Natural killer cell (primary cell): ENCODE data around the gene ACTL6B. TPM values are rescaled to one million over a fixed set of nuclear protein-coding genes. Genes with fewer than 3 reads are reported as not detected.

ENCODE experiments used
- ATAC-seq, 3 donors: fragments of 150-1000 bp in 2 of 3; fragments of 200-7000 bp in 1 of 3; cut with Tn5 transposase; 1 replicate in 1 of 3; 2 replicates in 2 of 3; pipeline ENCODE4 v1.10.0; 2021; ENCODE audit warnings: mild to moderate bottlenecking in 2 of 3, moderate library complexity in 2 of 3
- DNase-seq, 2 donors: peaks; one replicate each; pipeline versions ENCODE4 v3.0.0 to v3.0.0-alpha.2; 2013 to 2021; ENCODE audit warnings: mixed read lengths in 1 of 2
- H3K27ac ChIP-seq: one replicate; pipeline ENCODE4 v1.5.1; 2013; ENCODE audit warnings: mild to moderate bottlenecking, low read length
- H3K27me3 ChIP-seq: one replicate; pipeline ENCODE4 v1.6.1; 2013; ENCODE audit warnings: low read length; ENCODE audit not compliant: control insufficient read depth, insufficient read depth
- H3K36me3 ChIP-seq: one replicate; pipeline ENCODE4 v1.6.1; 2013; ENCODE audit warnings: low read length; ENCODE audit not compliant: control insufficient read depth, insufficient read depth
- H3K4me1 ChIP-seq: one replicate; pipeline ENCODE4 v1.6.1; 2013; ENCODE audit warnings: low read length; ENCODE audit not compliant: control insufficient read depth, insufficient read depth
- H3K4me3 ChIP-seq: one replicate; pipeline ENCODE4 v1.5.1; 2013; ENCODE audit warnings: low read length
- H3K9me3 ChIP-seq: one replicate; pipeline ENCODE4 v1.6.1; 2013; ENCODE audit warnings: low read length; ENCODE audit not compliant: control insufficient read depth, insufficient read depth
- H3K27ac Mint-ChIP-seq, 2 donors: one replicate each; pipeline ENCODE4 v1.8.0; 2022; ENCODE audit warnings: mild to moderate bottlenecking in 2 of 2, mixed read lengths in 2 of 2, moderate library complexity in 1 of 2
- H3K27me3 Mint-ChIP-seq, 2 donors: one replicate each; pipeline ENCODE4 v1.8.0; 2022; ENCODE audit warnings: low read depth in 2 of 2, mixed read lengths in 2 of 2
- H3K36me3 Mint-ChIP-seq: one replicate; pipeline ENCODE4 v1.8.0; 2022; ENCODE audit warnings: mixed read lengths
- H3K4me1 Mint-ChIP-seq, 2 donors: one replicate each; pipeline ENCODE4 v1.8.0; 2022; ENCODE audit warnings: mixed read lengths in 2 of 2
- H3K4me3 Mint-ChIP-seq: one replicate; pipeline ENCODE4 v1.8.0; 2022; ENCODE audit warnings: mild to moderate bottlenecking, moderate library complexity, mixed read lengths
- H3K9me3 Mint-ChIP-seq, 2 donors: one replicate each; pipeline ENCODE4 v1.8.0; 2022; ENCODE audit warnings: mixed read lengths in 2 of 2
- WGBS: methylation state at CpG from one replicate; pipeline ENCODE4 v1.1.7; 2013; ENCODE audit warnings: missing lambda C conversion rate; ENCODE audit not compliant: insufficient coverage; 5-methylcytosine and 5-hydroxymethylcytosine counted together
- intact Hi-C: fragments of 100-400 bp; cut with micrococcal nuclease; formaldehyde crosslinking; loops from one replicate; pipeline ENCODE4 v1.14.2; 2022
- total RNA-seq, 4 donors: library from RNA; stranded (reverse); fragments of 120-200 nt in 1 of 4; gene quantifications; one replicate each; pipeline versions ENCODE4 v1.2.3 to v1.2.4, GENCODE V29; 2013 to 2022
- TF ChIP-seq, protein P1 (sequence below): fragments of 200-600 bp; IDR thresholded peaks from one replicate; pipeline ENCODE4 v1.8.0; 2022; ENCODE audit warnings: antibody characterized with exemption

ACTL6B gene
- total RNA-seq, 3 donors from 2014 or later (not counting 1 experiment from before 2014, with no cell fraction given), result not detected

DNA sequence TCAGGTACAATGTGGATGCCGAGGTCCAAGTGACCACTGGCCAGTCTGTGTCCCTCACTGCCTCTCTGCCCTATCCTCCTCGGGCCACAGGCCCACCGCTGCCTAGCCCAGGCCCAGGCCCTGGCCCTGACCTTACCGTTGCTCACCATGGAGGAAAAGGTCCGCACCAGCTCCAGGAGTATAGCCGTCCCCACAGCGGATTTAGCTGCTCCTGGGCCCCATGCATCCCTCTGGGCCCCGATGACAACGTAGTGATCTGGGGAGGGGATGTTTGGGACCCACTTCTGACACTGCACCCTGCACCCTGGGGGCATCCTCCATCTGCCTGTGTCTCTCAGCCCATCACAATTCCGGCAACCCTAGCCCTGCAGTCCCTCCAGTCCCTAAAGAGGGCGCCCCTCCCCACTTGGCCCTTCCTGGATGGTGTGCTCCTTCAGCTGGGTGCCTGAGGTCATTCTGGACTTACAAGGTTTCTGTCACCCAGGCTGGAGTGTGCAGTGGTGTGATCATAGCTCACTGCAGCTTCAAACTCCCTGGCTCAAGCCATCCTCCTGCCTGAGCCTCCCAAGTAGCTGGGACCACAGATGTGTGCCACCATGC is 27.0 kb downstream of the ACTL6B start:
- H3K4me3 ChIP-seq, result no peak overlapping the region
- Mint-ChIP-seq H3K4me3 (no peak overlapping the region), H3K27ac (peak overlapping the region; percentile 68 to 70), H3K36me3 (no peaks in the 10 kb centered on the region), H3K27me3 (no peaks in the 10 kb centered on the region), H3K9me3 (no peaks in the 10 kb centered on the region), H3K4me1 (peaks cover 10 to 49% of the 10 kb centered on the region in 2 donors)
- peaks cover 33% of the 10 kb centered on the region for H3K4me1 ChIP-seq
- no peak for ATAC-seq
- intact Hi-C loops, result no loop called here
- H3K27me3 ChIP-seq, result no peaks in the 10 kb centered on the region
- 85% methylated on average over 11 of the region's 11 CpGs for WGBS
- H3K36me3 ChIP-seq, result no peaks in the 10 kb centered on the region
- DNase-seq, result peak in 1 of 2 donors; percentile 46
- TF ChIP-seq, protein P1, sequence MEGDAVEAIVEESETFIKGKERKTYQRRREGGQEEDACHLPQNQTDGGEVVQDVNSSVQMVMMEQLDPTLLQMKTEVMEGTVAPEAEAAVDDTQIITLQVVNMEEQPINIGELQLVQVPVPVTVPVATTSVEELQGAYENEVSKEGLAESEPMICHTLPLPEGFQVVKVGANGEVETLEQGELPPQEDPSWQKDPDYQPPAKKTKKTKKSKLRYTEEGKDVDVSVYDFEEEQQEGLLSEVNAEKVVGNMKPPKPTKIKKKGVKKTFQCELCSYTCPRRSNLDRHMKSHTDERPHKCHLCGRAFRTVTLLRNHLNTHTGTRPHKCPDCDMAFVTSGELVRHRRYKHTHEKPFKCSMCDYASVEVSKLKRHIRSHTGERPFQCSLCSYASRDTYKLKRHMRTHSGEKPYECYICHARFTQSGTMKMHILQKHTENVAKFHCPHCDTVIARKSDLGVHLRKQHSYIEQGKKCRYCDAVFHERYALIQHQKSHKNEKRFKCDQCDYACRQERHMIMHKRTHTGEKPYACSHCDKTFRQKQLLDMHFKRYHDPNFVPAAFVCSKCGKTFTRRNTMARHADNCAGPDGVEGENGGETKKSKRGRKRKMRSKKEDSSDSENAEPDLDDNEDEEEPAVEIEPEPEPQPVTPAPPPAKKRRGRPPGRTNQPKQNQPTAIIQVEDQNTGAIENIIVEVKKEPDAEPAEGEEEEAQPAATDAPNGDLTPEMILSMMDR, result no peak
- no peak overlapping the region for H3K27ac ChIP-seq
- no peaks in the 10 kb centered on the region for H3K9me3 ChIP-seq

DNA sequence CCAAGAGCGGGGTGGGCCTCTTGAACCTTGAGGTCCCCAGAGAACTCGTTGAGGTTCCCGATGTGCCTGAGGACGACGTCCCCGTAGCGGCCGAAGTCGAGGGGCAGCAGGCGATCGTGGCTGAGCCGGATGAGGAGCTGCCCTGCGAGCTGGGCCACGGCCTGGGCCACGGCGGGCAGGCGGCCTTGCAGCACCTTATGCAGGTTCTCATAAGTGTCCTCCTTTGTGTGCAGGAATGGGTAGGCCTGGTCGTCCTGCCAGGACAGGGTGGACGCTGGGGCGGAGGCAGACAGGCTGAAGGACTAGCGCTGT is 29.1 kb downstream of the ACTL6B start:
- no peaks in the 10 kb centered on the region for H3K27me3 Mint-ChIP-seq
- H3K9me3 ChIP-seq, result no peaks in the 10 kb centered on the region
- peaks cover 19% of the 10 kb centered on the region for H3K4me1 ChIP-seq
- no peaks in the 10 kb centered on the region for H3K9me3 Mint-ChIP-seq
- TF ChIP-seq, protein P1, result no peak
- WGBS, result 96% methylated on average over 21 of the region's 21 CpGs
- intact Hi-C loops, result loop anchor here (2.0 kb wide), 1 partner anchor 14 kb away; the partner anchor contains the start of gene MOSPD3
- no peak for DNase-seq
- no peak overlapping the region for H3K4me3 ChIP-seq
- ATAC-seq, result no peak
- no peaks in the 10 kb centered on the region for H3K36me3 ChIP-seq
- no peaks in the 10 kb centered on the region for H3K36me3 Mint-ChIP-seq
- no peaks in the 10 kb centered on the region for H3K27me3 ChIP-seq
- peaks cover 0 to 33% of the 10 kb centered on the region in 2 donors for H3K4me1 Mint-ChIP-seq
- peak overlapping the region in 1 of 2 donors; percentile 76 for H3K27ac Mint-ChIP-seq
- H3K27ac ChIP-seq, result peak overlapping the region; percentile 83
- H3K4me3 Mint-ChIP-seq, result peak overlapping the region; percentile 40

DNA sequence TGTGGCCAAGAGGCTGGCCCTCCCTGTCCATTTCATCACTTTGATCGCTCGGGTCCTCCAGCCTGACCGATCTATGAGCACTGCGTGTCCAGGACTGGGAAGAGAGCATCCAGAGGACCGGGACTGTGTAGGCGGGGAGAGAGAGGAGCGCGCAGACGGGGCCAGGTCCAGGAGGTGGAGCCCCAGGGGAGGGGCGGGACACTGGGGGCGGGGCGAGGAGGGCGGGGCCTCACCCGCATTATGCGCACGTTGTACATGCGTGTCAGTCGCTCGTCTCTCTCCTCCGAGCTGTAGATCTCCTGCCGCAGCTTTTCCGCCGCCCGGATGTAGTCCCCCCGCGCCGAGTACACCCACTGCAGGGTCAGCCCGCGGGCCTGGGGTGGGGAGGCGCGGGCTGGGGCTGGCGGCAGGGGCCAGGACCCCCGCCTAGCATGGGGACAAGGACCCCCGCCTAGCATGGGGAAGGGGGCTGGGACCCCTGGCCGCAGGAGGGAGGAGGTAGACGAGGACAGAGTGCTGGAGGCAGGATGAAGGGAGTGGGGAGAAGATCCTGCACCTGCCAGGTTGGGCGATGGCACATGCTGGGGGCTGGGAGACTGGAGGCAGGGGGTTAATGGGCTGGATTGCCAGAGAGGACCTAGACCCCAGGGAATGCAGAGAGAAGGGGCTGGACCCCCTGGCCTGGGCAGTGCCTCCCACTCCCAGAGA is 29.6 kb downstream of the ACTL6B start:
- DNase-seq (peak; percentile 67 to 93), ATAC-seq (peak; percentile 97 to 99 (median 99))
- H3K4me3 ChIP-seq, result peak overlapping the region; percentile 34
- Mint-ChIP-seq H3K4me1 (peaks cover 0 to 31% of the 10 kb centered on the region in 2 donors), H3K4me3 (peak overlapping the region; percentile 79), H3K36me3 (no peaks in the 10 kb centered on the region), H3K27ac (peak overlapping the region in 1 of 2 donors; percentile 76), H3K27me3 (no peaks in the 10 kb centered on the region), H3K9me3 (no peaks in the 10 kb centered on the region)
- WGBS, result 4% methylated on average over 37 of the region's 37 CpGs
- H3K27me3 ChIP-seq, result no peaks in the 10 kb centered on the region
- no peaks in the 10 kb centered on the region for H3K36me3 ChIP-seq
- intact Hi-C loops, result loop anchor here (2.0 kb wide), 1 partner anchor 14 kb away; the partner anchor contains the start of gene MOSPD3
- H3K4me1 ChIP-seq, result peaks cover 19% of the 10 kb centered on the region
- TF ChIP-seq, protein P1, result no peak
- no peaks in the 10 kb centered on the region for H3K9me3 ChIP-seq
- H3K27ac ChIP-seq, result peak overlapping the region; percentile 83
